Uterus (tissue), 4 donors: ENCODE measurements around the gene KLHL28. TPM values are rescaled to one million over a fixed set of nuclear protein-coding genes. Genes with fewer than 3 reads are reported as not detected.

Source experiments
- DNase-seq, 2 donors: peaks; one replicate each; pipeline ENCODE4 v3.0.0-alpha.2; 2019 to 2020
- H3K27ac ChIP-seq, 2 donors: fragments of 200-600 bp; sonication (generic); 1 replicate in 1 of 2; 2 replicates in 1 of 2; pipeline ENCODE4 v1.5.1; 2016 to 2018
- H3K27me3 ChIP-seq, 2 donors: fragments of 200-600 bp; sonication (generic); one replicate each; pipeline ENCODE4 v1.5.1; 2018 to 2019; ENCODE audit warnings: control low read depth in 1 of 2
- H3K36me3 ChIP-seq, 2 donors: fragments of 200-600 bp; sonication (generic); one replicate each; pipeline ENCODE4 v1.5.1; 2019; ENCODE audit warnings: control low read depth in 1 of 2
- H3K4me1 ChIP-seq, 2 donors: fragments of 200-600 bp; sonication (generic); one replicate each; pipeline ENCODE4 v1.5.1; 2018 to 2019; ENCODE audit warnings: control low read depth in 1 of 2
- H3K4me3 ChIP-seq, 2 donors: fragments of 200-600 bp; sonication (generic); 1 replicate in 1 of 2; 2 replicates in 1 of 2; pipeline ENCODE4 v1.5.1; 2018 to 2019; ENCODE audit warnings: mild to moderate bottlenecking in 1 of 2
- H3K9me3 ChIP-seq, 2 donors: fragments of 200-600 bp; sonication (generic); one replicate each; pipeline ENCODE4 v1.5.1; 2019; ENCODE audit warnings: control low read depth in 1 of 2
- POLR2A ChIP-seq, 2 donors: fragments of 450-650 bp; IDR thresholded peaks; one replicate each; pipeline ENCODE4 v1.6.1; 2016; ENCODE audit warnings: antibody characterized with exemption in 2 of 2, mild to moderate bottlenecking in 1 of 2, moderate library complexity in 1 of 2
- intact Hi-C: fragments of 100-400 bp; cut with DNase I; formaldehyde crosslinking; loops from one replicate; pipeline ENCODE4 v1.15.1; 2023; ENCODE audit warnings: low total_unique reads
- total RNA-seq, 4 donors: library from RNA; depleted of rRNA in 3 of 4; stranded (reverse); fragments of >200 nt in 3 of 4; gene quantifications; one replicate each; pipeline versions ENCODE4 v1.1.0 to v1.2.4, GENCODE V29; 2014 to 2023
- TF ChIP-seq, protein P1 (sequence below), 4 experiments: fragments of 200-600 bp in 2 of 4; fragments of 450-650 bp in 2 of 4; sonication (generic) in 2 of 4; IDR thresholded peaks; one replicate each; pipeline ENCODE4 v1.5.1; 2016 to 2019; ENCODE audit warnings: antibody characterized with exemption in 4 of 4, mild to moderate bottlenecking in 2 of 4, moderate library complexity in 1 of 4
- donor health status: DM: yes; HTN: yes; CAD: no.

KLHL28 gene
- total RNA-seq, 4 donors from 2014 or later: 3.6 to 40.2 (median 16.0) TPM

DNA sequence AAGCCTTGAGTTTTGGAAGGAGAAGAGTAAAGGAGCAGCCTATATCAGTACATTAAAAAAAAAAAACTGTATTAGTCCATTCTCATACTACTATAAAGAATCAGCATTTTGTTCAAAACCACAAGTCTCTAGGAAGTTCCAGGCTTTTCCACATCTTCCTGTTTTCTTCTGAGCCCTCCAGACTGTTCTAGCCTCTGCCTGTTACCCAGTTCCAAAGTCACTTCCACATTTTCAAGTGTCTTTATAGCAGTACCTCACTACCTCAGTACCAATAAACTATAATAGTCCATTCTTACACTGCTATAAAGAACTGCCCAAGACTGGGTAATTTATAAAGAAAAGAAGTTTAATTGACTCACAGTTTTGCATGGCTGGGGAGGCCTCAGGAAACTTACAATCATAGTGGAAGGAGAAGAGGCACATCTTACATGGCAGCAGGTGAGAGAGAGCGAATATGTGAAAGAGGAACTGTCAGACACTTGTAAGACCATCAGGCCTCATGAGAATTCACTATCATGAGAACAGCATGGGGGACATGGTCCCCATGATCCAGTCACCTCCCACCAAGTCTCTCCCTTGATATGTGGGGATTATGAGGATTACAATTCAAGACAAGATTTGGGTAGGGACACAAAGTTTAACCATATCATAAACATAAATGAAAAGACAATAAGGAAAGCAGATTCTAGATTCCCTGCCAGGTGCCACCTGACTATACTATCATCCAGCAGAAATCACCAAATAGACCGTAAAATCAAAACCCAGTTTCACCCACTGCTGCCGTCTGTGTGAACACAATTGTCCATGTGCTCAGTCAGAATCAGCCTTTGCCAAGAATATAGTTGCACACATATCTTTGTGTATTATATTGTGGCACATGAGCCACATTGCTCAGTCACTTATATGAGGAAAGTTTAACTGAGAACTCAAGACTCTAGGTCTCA lies 28.0 kb upstream of the KLHL28 start:
- Histone ChIP-seq H3K4me1 (no peaks in the 10 kb centered on the region), H3K4me3 (no peak overlapping the region), H3K36me3 (no peaks in the 10 kb centered on the region), H3K9me3 (no peaks in the 10 kb centered on the region), H3K27ac (no peak overlapping the region), H3K27me3 (no peaks in the 10 kb centered on the region)
- intact Hi-C loops: no loop called here
- DNase-seq: no peak
- no peak for TF ChIP-seq POLR2A (IDR thresholded peaks at IDR 0.05)
- TF ChIP-seq, protein P1, sequence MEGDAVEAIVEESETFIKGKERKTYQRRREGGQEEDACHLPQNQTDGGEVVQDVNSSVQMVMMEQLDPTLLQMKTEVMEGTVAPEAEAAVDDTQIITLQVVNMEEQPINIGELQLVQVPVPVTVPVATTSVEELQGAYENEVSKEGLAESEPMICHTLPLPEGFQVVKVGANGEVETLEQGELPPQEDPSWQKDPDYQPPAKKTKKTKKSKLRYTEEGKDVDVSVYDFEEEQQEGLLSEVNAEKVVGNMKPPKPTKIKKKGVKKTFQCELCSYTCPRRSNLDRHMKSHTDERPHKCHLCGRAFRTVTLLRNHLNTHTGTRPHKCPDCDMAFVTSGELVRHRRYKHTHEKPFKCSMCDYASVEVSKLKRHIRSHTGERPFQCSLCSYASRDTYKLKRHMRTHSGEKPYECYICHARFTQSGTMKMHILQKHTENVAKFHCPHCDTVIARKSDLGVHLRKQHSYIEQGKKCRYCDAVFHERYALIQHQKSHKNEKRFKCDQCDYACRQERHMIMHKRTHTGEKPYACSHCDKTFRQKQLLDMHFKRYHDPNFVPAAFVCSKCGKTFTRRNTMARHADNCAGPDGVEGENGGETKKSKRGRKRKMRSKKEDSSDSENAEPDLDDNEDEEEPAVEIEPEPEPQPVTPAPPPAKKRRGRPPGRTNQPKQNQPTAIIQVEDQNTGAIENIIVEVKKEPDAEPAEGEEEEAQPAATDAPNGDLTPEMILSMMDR (IDR thresholded peaks at IDR 0.05): no peak

DNA sequence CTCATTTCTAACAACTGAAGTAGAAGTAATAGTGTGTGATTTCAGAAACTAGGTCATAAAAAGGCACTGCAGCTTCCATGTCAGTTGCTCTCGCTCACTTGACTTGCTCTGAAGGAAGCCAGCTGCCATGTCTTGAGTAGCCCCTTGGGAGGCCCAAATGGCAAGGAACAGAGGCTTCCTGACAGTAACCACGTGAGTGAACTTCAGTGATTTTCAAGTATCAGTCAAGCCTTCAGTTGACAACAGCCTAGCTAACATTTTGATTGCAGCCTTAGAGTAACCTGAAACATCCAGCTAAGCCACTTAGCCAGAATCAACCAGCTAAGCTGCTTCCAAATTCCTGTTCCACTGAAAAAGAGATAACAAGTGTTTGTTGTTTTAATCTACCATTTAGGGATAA lies 26.9 kb upstream of the KLHL28 start:
- H3K9me3 ChIP-seq: no peaks in the 10 kb centered on the region
- no peaks in the 10 kb centered on the region for H3K4me1 ChIP-seq
- H3K4me3 ChIP-seq: no peak overlapping the region
- no peak overlapping the region for H3K27ac ChIP-seq
- no peaks in the 10 kb centered on the region for H3K36me3 ChIP-seq
- H3K27me3 ChIP-seq: no peaks in the 10 kb centered on the region
- TF ChIP-seq, protein P1 (IDR thresholded peaks at IDR 0.05): no peak
- no peak for TF ChIP-seq POLR2A (IDR thresholded peaks at IDR 0.05)
- intact Hi-C loops: no loop called here
- peak in 1 of 2 donors; percentile 24 for DNase-seq

DNA sequence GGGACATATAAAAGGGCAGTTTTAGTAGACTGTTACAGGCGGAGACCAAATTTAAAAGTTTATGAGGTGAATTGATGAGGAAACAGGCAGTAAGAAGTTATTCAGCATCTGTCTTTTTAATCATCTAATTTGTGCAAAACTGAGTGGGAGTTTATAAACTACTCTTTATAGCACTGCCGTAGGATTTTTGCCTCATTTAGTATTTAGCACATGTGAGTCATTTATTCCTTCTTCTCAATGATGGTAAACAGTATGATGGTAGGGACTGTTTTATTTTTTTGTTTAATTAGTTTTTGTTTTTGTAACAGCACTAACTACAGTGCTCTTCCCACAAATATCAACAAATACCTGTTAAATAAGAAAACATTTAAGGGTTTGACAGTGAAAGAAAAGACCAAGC lies 20.8 kb upstream of the KLHL28 start:
- H3K27ac ChIP-seq: no peak overlapping the region
- peaks cover 0 to 4% of the 10 kb centered on the region in 2 donors for H3K4me1 ChIP-seq
- H3K9me3 ChIP-seq: no peaks in the 10 kb centered on the region
- H3K27me3 ChIP-seq: no peaks in the 10 kb centered on the region
- intact Hi-C loops: no loop called here
- DNase-seq: no peak
- no peak overlapping the region for H3K4me3 ChIP-seq
- TF ChIP-seq, protein P1 (IDR thresholded peaks at IDR 0.05): no peak
- TF ChIP-seq POLR2A (IDR thresholded peaks at IDR 0.05): no peak
- no peaks in the 10 kb centered on the region for H3K36me3 ChIP-seq

DNA sequence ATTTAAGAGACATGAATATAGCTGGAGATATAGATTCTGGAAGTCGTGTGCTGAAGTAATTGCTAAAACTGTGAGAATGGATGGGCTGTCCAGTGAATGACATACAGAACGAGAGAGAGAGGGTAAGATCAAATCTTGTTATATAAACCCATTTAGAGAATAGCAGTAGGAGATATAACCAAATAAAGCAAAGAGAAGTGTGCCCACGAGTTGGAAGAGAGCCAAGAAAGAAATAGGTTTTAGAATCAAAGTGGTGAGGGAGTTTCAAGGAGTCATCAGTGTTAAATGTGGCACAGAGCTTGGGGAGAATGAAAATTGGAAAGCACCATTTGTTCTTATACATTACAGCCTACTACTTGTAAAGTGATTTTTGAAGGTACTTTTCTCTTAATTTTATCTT lies 19.5 kb upstream of the KLHL28 start:
- H3K36me3 ChIP-seq: no peaks in the 10 kb centered on the region
- TF ChIP-seq POLR2A (IDR thresholded peaks at IDR 0.05): no peak
- TF ChIP-seq, protein P1 (IDR thresholded peaks at IDR 0.05): no peak
- H3K27ac ChIP-seq: no peak overlapping the region
- H3K27me3 ChIP-seq: no peaks in the 10 kb centered on the region
- no peak for DNase-seq
- intact Hi-C loops: no loop called here
- H3K4me1 ChIP-seq: peaks cover 0 to 4% of the 10 kb centered on the region in 2 donors
- H3K9me3 ChIP-seq: no peaks in the 10 kb centered on the region
- H3K4me3 ChIP-seq: no peak overlapping the region

DNA sequence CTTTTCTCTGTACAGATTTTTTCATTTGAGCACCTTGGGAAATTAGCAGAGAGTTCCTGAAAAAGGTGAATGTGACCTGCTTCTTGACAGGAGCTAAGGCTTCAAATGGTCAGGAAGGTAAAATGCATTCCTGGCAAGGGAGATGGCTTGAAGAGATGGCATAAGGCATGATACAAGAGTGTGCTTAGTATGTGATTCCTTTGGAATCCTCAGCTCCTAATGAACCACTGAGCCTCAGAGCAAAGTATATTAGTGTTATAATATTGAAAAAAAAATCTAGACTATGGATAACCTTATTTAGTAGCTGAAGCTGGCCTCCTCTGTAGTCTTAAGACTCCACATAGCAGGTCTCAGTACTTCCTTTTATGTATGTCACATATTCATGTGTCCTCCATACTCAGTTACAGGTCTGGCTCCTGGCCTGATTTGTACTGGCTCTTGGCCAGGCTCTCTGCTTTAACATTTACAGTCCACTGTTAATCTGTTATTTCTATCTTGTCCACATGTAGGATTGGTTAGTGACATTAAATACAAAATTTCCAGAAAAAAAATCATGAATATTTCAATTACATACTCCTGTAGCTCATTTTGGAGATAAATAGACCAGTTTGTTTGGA lies 18.1 kb upstream of the KLHL28 start:
- peak in 1 of 2 donors; percentile 21 for DNase-seq
- intact Hi-C loops: no loop called here
- Histone ChIP-seq H3K9me3 (no peaks in the 10 kb centered on the region), H3K4me1 (peaks cover 0 to 4% of the 10 kb centered on the region in 2 donors), H3K4me3 (no peak overlapping the region), H3K36me3 (no peaks in the 10 kb centered on the region), H3K27me3 (no peaks in the 10 kb centered on the region), H3K27ac (no peak overlapping the region)
- TF ChIP-seq, protein P1 (IDR thresholded peaks at IDR 0.05): no peak
